ENCODE results near the gene INTS4. TPM values are rescaled to one million over a fixed set of nuclear protein-coding genes. Genes with fewer than 3 reads are reported as not detected.
A peak's percentile ranks its signal among the peaks of the same experiment; 100 is the strongest.
"Not testable (repeated sequence)": the region's sequence is repeated elsewhere in the genome, so short reads cannot be mapped to it uniquely, and the experiment has no call there.

The INTS4 gene
- 10 to 100 TPM; 12.1 to 18.6 (median 14.6) TPM for total RNA-seq
- polyA plus RNA-seq, result 10 to 100 TPM; 10.1 to 15.1 (median 12.6) TPM
- long read RNA-seq, donor 1, transcript INTS4-209 (23 exons, 3,156 nt), result major isoform, 5 of 5 reads
- long read RNA-seq, donor 1, partial matches to known transcripts, result 0 of 5 reads
- long read RNA-seq, donor 1, other reads (novel, unspliced or antisense), result 0 of 5 reads
- long read RNA-seq, donor 2, partial matches to known transcripts, result 1 of 5 reads
- long read RNA-seq, donor 2, other reads (novel, unspliced or antisense), result 2 of 5 reads

GRCh38 chr11:77994434-77995362 is at the start of gene INTS4:
TSS of gene INTS4 (minus strand) at chr11:77994668. CDS start at chr11:77994643, 25 bp downstream.
- no peak for TF ChIP-seq CTCF (IDR thresholded peaks at IDR 0.05)
- 0 to 1% (median 1%) methylated on average over 47 of the region's 47 CpGs for WGBS, 3 donors
- Histone ChIP-seq H3K27me3 (ENCODE audit: insufficient read depth in 3 of 3, low read length in 2 of 3) (no peaks in the 10 kb centered on the region), H3K4me1 (peaks cover 13% of the 10 kb centered on the region), H3K27ac (peak within 1 kb of the TSS; percentile 88), H3K9me3 (no peaks in the 10 kb centered on the region), H3K36me3 (ENCODE audit: insufficient read depth in 1 of 2, low read depth in 1 of 2) (peaks cover 0 to 15% of the 10 kb centered on the region in 2 donors), H3K4me3 (peak within 1 kb of the TSS; percentile 88)
- ATAC-seq (peak; percentile 99), DNase-seq (peak; percentile 99 to 100)
- intact Hi-C loops (cut with DNase I), result loop anchor here (5.0 kb wide), 2 partner anchors 53 to 172 kb away; partner anchors contain the start of genes AAMDC (in 1 of the 2) and RSF1 (in 1 of the 2)

GRCh38 chr11:78041843-78042440 is 47.5 kb upstream of the INTS4 start:
- Histone ChIP-seq H3K36me3 (ENCODE audit: insufficient read depth in 1 of 2, low read depth in 1 of 2) (no peaks in the 10 kb centered on the region), H3K9me3 (no peaks in the 10 kb centered on the region), H3K27me3 (ENCODE audit: insufficient read depth in 3 of 3, low read length in 2 of 3) (no peaks in the 10 kb centered on the region), H3K4me1 (no peaks in the 10 kb centered on the region), H3K27ac (no peak overlapping the region), H3K4me3 (no peak overlapping the region)
- no peak for ATAC-seq
- WGBS, 3 donors, result 68 to 77% (median 76%) methylated on average over 14 of the region's 14 CpGs
- DNase-seq, result no peak
- TF ChIP-seq CTCF (IDR thresholded peaks at IDR 0.05), result no peak
- intact Hi-C loops (cut with DNase I), result loop anchor here in 1 of 2 donors (10.0 kb wide), 1 partner anchor 267 kb away; no protein-coding TSS in a partner anchor

GRCh38 chr11:78041380-78041719 is 46.9 kb upstream of the INTS4 start:
- intact Hi-C loops (cut with DNase I), result loop anchor here in 1 of 2 donors (10.0 kb wide), 1 partner anchor 267 kb away; no protein-coding TSS in a partner anchor
- not testable (repeated sequence) for DNase-seq; H3K9me3 ChIP-seq; H3K4me3 ChIP-seq; H3K27ac ChIP-seq; H3K27me3 ChIP-seq (ENCODE audit: insufficient read depth in 3 of 3, low read length in 2 of 3); H3K36me3 ChIP-seq (ENCODE audit: insufficient read depth in 1 of 2, low read depth in 1 of 2); ATAC-seq; H3K4me1 ChIP-seq
- 66 to 84% (median 76%) methylated on average over 7 to 8 of the region's 8 CpGs for WGBS, 3 donors

- Histone ChIP-seq H3K36me3 (ENCODE audit: insufficient read depth in 1 of 2, low read depth in 1 of 2) (no peaks in the 10 kb centered on the region), H3K4me1 (no peaks in the 10 kb centered on the region), H3K27ac (no peak overlapping the region), H3K27me3 (ENCODE audit: insufficient read depth in 3 of 3, low read length in 2 of 3) (no peaks in the 10 kb centered on the region), H3K4me3 (peak overlapping the region; percentile 45), H3K9me3 (no peaks in the 10 kb centered on the region)
- intact Hi-C loops (cut with DNase I), result loop anchor here in 1 of 2 donors (10.0 kb wide), 1 partner anchor 266 kb away; no protein-coding TSS in a partner anchor
- WGBS, 3 donors, result 89 to 93% (median 93%) methylated on average over 15 of the region's 15 CpGs
- ATAC-seq (no peak), DNase-seq (no peak)
- no peak for TF ChIP-seq CTCF (IDR thresholded peaks at IDR 0.05)
These were observed 46.4 kb upstream of the INTS4 start for GRCh38 chr11:78040691-78041379.

Measured in psoas muscle (tissue), 8 donors.